ENCODE results near the gene C10orf62.
"Not testable (repeated sequence)": the region's sequence is repeated elsewhere in the genome, so short reads cannot be mapped to it uniquely, and the experiment has no call there.

C10orf62 gene

DNA sequence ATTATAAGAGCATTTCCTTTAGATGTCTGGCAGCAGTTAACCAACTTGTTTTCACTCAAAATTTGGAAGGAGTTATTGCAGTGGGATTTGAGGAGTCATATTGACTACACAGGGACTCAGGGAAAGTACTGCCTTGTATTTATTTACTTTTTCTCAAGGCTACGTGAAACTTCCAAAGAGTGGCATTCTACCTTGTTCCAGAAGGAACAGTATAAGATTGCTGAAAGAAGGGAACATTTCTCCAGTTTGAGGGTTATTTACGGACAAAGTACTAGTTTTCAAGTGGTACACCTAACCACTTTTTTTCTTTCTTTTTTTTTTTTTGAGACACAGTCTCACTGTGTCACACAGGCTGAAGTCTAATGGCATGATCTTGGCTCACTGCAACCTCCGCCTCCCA, 38.7 kb downstream of the C10orf62 start:
- H3K27me3 ChIP-seq (ENCODE audit: control insufficient read depth, insufficient read depth, low read length) = no peaks in the 10 kb centered on the region
- no peaks in the 10 kb centered on the region for H3K36me3 ChIP-seq (ENCODE audit: control insufficient read depth, insufficient read depth, low read length)
- H3K27ac ChIP-seq (ENCODE audit: low read length) = no peak overlapping the region
- H3K4me1 ChIP-seq (ENCODE audit: control insufficient read depth, insufficient read depth, low read length) = no peaks in the 10 kb centered on the region
- no peak for DNase-seq (ENCODE audit: low read depth, low spot score)
- H3K9me3 ChIP-seq (ENCODE audit: control insufficient read depth, insufficient read depth, low read length) = no peaks in the 10 kb centered on the region
- no CpG with 5 or more reads among the region's 3 CpGs for WGBS (ENCODE audit: insufficient coverage, insufficient read length)
- no peak overlapping the region for H3K4me3 ChIP-seq (ENCODE audit: low read length)

DNA sequence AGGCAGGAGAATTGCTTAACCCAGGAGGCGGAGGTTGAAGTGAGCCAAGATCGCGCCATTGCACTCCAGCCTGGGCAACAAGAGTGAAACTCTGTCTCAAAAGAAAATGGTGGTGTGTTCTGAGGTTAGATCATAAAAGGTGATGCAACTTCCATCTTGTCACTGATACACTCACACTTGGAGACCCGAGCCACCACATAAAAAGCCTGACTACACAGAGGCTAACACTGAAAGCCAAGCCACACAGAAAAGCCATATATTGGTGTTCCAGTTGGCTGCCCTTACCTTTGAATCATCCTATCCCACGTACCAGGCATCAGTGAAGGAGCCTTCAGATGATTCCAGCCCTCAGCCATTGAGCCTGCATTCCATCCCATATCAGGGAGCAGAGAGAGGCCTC, 39.8 kb downstream of the C10orf62 start:
- Histone ChIP-seq H3K9me3 (ENCODE audit: control insufficient read depth, insufficient read depth, low read length) (no peaks in the 10 kb centered on the region), H3K36me3 (ENCODE audit: control insufficient read depth, insufficient read depth, low read length) (no peaks in the 10 kb centered on the region), H3K4me3 (ENCODE audit: low read length) (no peak overlapping the region), H3K27me3 (ENCODE audit: control insufficient read depth, insufficient read depth, low read length) (no peaks in the 10 kb centered on the region), H3K27ac (ENCODE audit: low read length) (no peak overlapping the region), H3K4me1 (ENCODE audit: control insufficient read depth, insufficient read depth, low read length) (no peaks in the 10 kb centered on the region)
- no CpG with 5 or more reads among the region's 5 CpGs for WGBS (ENCODE audit: insufficient coverage, insufficient read length)
- no peak for DNase-seq (ENCODE audit: low read depth, low spot score)

DNA sequence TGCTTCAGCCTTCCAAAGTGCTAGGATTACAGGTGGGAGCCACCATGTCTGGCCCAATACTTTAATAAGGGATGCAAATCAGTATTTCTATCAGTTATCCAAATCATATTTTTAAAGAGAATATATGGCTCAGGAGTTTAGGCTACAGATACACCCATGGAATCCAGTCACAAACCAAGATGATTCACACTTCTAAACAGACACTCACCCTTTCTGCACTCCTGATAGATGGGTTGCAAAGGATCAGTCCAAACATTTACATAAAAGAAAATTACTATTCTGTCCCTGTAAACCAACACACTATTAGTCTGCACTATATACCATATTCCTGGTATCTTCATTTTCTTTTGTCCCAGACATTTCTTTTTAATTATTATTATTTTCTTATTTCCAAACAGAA, 41.6 kb downstream of the C10orf62 start:
- no peaks in the 10 kb centered on the region for H3K4me1 ChIP-seq (ENCODE audit: control insufficient read depth, insufficient read depth, low read length)
- H3K4me3 ChIP-seq (ENCODE audit: low read length) = no peak overlapping the region
- H3K9me3 ChIP-seq (ENCODE audit: control insufficient read depth, insufficient read depth, low read length) = no peaks in the 10 kb centered on the region
- DNase-seq (ENCODE audit: low read depth, low spot score) = no peak
- H3K36me3 ChIP-seq (ENCODE audit: control insufficient read depth, insufficient read depth, low read length) = no peaks in the 10 kb centered on the region
- no peak overlapping the region for H3K27ac ChIP-seq (ENCODE audit: low read length)
- no peaks in the 10 kb centered on the region for H3K27me3 ChIP-seq (ENCODE audit: control insufficient read depth, insufficient read depth, low read length)

DNA sequence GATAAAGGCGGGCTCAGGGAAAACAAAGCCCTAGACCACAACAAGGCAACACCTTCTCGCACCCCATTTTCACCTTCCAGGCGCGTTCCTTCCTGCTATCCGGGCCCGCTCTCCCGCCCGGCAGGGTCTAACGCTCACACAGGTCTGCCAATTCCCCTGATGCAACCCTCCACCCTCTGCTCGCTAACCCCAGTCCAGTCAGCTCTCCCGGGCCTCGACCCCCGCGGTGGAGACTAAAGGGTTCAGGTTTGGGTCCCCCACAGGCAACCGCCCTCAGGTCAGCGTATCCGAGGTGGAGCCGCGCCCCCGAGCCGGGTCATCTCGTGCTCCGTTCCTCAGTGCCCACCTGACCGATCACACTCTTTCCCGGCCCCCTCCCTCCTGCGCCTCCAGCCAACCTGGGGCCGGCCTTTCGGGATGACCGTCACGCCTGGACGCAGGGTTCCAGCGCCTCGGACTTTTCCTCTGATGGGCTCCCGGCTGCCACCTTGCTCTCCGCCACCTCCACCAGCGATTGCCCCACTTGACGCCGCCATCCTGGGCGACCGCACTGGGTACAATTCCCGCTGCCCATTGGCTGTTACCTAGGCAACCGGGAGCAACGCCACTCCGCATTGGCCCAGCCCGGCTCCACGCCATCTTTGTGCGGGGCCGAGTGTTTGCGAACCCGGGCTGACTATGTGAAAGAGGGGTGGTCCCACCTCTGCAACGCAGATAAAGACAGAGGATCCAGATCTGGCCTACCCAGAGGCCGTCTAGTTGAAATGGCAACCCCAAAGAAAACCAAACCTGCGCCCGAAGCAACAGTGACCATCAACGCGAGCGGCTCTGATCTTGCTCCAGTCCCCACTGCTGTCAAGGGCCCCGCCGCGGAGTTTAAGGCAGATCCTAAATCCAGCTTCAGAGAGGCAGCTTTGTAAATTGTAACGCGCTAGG, 43.7 kb downstream of the C10orf62 start, which contains the start of gene MORN4:
Gene MORN4 (minus strand): TSS at position 552 of the 936 bp plus-strand sequence. CDS start 13,847 bp downstream, outside the sequence.
- Histone ChIP-seq H3K36me3 (ENCODE audit: control insufficient read depth, insufficient read depth, low read length) (no peaks in the 10 kb centered on the region), H3K27ac (ENCODE audit: low read length) (no peak within 1 kb of the TSS)

DNA sequence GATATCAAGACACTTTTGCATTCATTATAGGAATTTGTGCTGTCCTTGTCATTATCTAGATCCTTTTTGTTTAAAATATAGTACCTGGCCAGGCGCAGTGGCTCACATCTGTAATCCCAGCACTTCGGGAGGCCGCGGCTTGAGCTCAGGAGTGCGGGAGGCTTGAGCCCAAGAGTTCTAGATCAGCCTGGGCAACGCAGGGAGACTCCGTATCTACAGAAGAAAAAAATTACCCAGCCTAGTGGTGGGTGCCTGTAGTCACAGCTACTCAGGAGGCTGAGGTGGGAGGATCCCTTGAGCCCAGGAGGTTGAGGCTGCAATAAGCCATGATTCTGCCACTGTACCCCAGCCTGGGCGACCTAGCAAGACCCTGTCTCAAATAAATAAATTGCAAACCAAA, 44.4 kb downstream of the C10orf62 start:
- H3K4me3 ChIP-seq (ENCODE audit: low read length) = no peak overlapping the region; the same call in 1 of the 2 replicates
- H3K27ac ChIP-seq (ENCODE audit: low read length) = no peak overlapping the region
- no peaks in the 10 kb centered on the region for H3K4me1 ChIP-seq (ENCODE audit: control insufficient read depth, insufficient read depth, low read length)
- WGBS (ENCODE audit: insufficient coverage, insufficient read length) = no CpG with 5 or more reads among the region's 8 CpGs
- no peaks in the 10 kb centered on the region for H3K27me3 ChIP-seq (ENCODE audit: control insufficient read depth, insufficient read depth, low read length)
- no peaks in the 10 kb centered on the region for H3K9me3 ChIP-seq (ENCODE audit: control insufficient read depth, insufficient read depth, low read length)
- DNase-seq (ENCODE audit: low read depth, low spot score) = no peak
- no peaks in the 10 kb centered on the region for H3K36me3 ChIP-seq (ENCODE audit: control insufficient read depth, insufficient read depth, low read length)

More for the DNA sequence above, 43.7 kb downstream of the C10orf62 start, which contains the start of gene MORN4:
- WGBS (ENCODE audit: insufficient coverage, insufficient read length) = no CpG with 5 or more reads among the region's 62 CpGs
- Histone ChIP-seq H3K27me3 (ENCODE audit: control insufficient read depth, insufficient read depth, low read length) (no peaks in the 10 kb centered on the region), H3K9me3 (ENCODE audit: control insufficient read depth, insufficient read depth, low read length) (no peaks in the 10 kb centered on the region), H3K4me3 (ENCODE audit: low read length) (peak within 1 kb of the TSS; percentile 58), H3K4me1 (ENCODE audit: control insufficient read depth, insufficient read depth, low read length) (no peaks in the 10 kb centered on the region)
- peak; percentile 90 for DNase-seq (ENCODE audit: low read depth, low spot score)

DNA sequence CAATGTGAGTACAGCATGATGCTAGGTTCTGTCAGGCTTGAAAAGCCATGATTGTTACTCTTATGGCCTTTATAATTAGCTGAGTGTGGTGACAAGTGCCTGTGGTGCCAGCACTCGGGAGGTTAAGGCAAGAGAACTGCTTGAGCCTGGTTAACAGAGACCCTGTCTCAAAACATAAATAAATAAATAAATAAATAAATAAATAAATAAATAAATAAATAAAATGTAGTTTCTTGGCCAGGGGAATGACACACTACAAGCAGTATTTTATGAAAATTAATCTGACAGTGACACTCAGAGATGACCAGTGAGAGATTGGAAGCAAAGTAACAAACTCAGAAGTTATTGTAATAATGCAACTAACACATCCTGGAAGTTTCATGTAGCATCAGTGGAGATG, 46.1 kb downstream of the C10orf62 start:
- Histone ChIP-seq H3K4me3 (ENCODE audit: low read length) (no peak overlapping the region), H3K36me3 (ENCODE audit: control insufficient read depth, insufficient read depth, low read length) (no peaks in the 10 kb centered on the region), H3K9me3 (ENCODE audit: control insufficient read depth, insufficient read depth, low read length) (no peaks in the 10 kb centered on the region), H3K27me3 (ENCODE audit: control insufficient read depth, insufficient read depth, low read length) (no peaks in the 10 kb centered on the region), H3K27ac (ENCODE audit: low read length) (no peak overlapping the region), H3K4me1 (ENCODE audit: control insufficient read depth, insufficient read depth, low read length) (no peaks in the 10 kb centered on the region)
- DNase-seq (ENCODE audit: low read depth, low spot score) = no peak
- WGBS (ENCODE audit: insufficient coverage, insufficient read length) = no CpG with 5 or more reads among the region's 1 CpG

DNA sequence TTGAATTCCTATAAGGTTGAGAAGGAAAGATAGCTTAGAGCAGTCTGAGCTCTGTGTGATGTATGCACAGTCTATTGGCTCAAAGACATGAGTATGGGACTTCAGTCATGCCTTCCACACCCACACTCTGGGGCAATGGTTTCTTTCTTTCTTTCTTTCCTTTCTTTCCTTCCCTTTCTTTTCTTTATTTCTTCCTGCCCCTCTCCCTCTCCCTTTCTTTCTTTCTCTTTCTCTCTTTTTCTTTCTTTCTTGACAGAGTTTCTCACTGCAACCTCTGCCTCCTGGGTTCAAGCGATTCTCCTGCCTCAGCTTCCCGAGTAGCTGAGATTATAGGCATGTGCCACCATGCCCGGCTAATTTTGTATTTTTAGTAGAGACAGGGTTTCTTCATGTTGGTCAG, 49.6 kb downstream of the C10orf62 start:
- no CpG with 5 or more reads among the region's 3 CpGs for WGBS (ENCODE audit: insufficient coverage, insufficient read length)
- H3K27me3 ChIP-seq (ENCODE audit: control insufficient read depth, insufficient read depth, low read length); H3K27ac ChIP-seq (ENCODE audit: low read length); H3K9me3 ChIP-seq (ENCODE audit: control insufficient read depth, insufficient read depth, low read length); H3K4me1 ChIP-seq (ENCODE audit: control insufficient read depth, insufficient read depth, low read length); H3K4me3 ChIP-seq (ENCODE audit: low read length); DNase-seq (ENCODE audit: low read depth, low spot score); H3K36me3 ChIP-seq (ENCODE audit: control insufficient read depth, insufficient read depth, low read length): not testable (repeated sequence)

DNA sequence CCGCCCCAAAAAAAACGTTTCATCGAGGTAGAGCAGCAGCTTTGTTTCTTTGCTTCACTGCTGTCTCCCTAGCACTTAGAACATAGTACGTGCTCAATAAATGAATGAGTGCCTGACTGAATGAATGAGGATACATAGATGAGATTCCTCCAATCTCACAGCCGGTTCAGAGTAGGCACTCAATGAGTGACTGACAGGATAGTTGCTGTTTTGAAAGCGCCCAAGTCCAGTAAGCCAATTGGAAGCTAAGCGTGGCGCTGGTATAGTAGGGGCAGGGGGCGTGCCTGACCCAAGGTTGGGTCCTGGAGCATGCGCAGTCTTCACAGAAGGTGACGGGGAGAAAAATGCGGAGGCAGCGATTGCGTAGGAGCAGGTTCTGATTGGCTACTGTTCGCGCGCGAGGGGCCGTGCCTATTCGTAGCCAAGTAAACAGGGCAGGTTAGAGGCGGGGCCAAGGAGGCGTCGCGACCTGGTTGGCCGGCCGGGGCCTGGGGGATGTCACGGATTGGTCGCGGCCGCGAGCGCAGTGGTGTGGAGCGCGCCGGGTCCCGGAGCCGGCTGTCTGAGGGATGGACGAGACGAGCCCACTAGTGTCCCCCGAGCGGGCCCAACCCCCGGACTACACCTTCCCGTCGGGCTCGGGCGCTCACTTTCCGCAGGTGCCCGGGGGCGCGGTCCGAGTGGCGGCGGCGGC, 50.8 kb downstream of the C10orf62 start, which contains the start of gene PI4K2A:
Gene PI4K2A (plus strand): TSS at position 498 of the 694 bp plus-strand sequence. CDS start 72 bp downstream, at position 570.
- Histone ChIP-seq H3K4me3 (ENCODE audit: low read length) (peak within 1 kb of the TSS; percentile 99), H3K27ac (ENCODE audit: low read length) (no peak within 1 kb of the TSS), H3K4me1 (ENCODE audit: control insufficient read depth, insufficient read depth, low read length) (no peaks in the 10 kb centered on the region), H3K36me3 (ENCODE audit: control insufficient read depth, insufficient read depth, low read length) (peaks cover 2% of the 10 kb centered on the region), H3K9me3 (ENCODE audit: control insufficient read depth, insufficient read depth, low read length) (no peaks in the 10 kb centered on the region), H3K27me3 (ENCODE audit: control insufficient read depth, insufficient read depth, low read length) (no peaks in the 10 kb centered on the region)
- peak; percentile 99 for DNase-seq (ENCODE audit: low read depth, low spot score)
- WGBS (ENCODE audit: insufficient coverage, insufficient read length) = no CpG with 5 or more reads among the region's 54 CpGs

Measured in iPS DF 6.9 (cell line).